Measurements from ENCODE around the gene FBRSL1.

DNA sequence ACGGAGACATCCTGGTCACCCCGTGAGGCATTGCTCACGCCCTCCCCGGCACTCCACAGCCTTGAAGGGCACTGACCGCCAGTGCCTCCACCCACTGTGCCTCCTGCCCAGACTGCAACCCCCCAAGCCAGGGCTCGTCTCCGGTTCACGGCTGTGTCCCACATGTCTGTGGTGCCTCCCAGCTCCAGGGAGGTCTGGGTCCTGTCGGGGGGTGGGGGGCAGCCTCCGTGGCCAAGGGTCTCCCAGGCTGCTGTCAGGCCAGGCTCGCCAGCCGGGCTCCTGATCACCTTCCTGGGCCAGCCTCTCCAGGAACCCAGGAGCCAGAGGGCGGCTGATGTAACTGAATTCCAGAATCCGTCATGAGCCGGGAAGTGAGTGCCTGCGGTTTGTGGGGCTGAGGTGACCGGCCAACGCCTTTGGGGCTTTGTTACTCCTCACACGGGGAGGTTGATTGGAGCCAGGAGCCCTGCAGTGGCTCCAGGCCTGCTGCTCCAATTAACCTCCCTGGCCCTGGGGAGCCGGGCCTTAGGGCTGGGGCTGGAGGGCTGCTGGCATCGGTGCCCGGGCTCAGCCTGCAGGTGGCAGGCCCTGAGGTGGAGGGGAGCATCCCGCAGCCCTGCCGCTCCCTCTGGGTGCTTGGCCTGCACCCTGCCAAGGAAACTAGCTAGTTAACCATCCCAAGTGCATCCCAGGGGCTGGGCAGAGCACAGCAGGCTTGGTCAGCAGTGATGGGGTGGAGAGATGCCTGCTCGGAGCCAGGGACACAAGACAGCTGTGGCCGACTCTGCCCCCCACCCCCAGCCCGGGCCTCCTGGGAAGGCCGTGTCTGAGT is 36.4 kb upstream of the FBRSL1 start:
- TF ChIP-seq, protein P1, sequence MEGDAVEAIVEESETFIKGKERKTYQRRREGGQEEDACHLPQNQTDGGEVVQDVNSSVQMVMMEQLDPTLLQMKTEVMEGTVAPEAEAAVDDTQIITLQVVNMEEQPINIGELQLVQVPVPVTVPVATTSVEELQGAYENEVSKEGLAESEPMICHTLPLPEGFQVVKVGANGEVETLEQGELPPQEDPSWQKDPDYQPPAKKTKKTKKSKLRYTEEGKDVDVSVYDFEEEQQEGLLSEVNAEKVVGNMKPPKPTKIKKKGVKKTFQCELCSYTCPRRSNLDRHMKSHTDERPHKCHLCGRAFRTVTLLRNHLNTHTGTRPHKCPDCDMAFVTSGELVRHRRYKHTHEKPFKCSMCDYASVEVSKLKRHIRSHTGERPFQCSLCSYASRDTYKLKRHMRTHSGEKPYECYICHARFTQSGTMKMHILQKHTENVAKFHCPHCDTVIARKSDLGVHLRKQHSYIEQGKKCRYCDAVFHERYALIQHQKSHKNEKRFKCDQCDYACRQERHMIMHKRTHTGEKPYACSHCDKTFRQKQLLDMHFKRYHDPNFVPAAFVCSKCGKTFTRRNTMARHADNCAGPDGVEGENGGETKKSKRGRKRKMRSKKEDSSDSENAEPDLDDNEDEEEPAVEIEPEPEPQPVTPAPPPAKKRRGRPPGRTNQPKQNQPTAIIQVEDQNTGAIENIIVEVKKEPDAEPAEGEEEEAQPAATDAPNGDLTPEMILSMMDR (IDR thresholded peaks at IDR 0.05), result no peak
- TF ChIP-seq EZH2 (IDR thresholded peaks at IDR 0.05; ENCODE audit: borderline replicate concordance, insufficient read depth, low read depth, low read length, poor library complexity, severe bottlenecking), result no peak
